ENCODE measurements around the gene SMTNL2.

DNA sequence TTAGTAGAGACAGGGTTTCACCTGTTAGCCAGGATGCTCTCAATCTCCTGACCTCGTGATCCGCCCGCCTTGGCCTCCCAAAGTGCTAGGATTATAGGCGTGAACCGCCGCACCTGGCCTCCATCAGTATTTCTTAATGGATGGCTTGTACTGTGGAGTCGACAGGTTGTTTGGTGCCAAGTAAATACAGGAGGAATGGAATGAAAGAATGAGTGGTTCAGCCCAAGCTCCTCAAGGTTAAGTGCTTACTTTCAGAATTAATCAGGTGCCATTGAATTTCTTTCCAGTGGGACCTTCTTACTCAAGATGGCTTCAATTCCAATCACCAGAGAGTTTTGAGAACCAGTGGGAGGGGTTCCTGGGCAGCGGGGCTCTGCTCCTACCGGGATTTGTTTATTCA lies 32.1 kb downstream of the SMTNL2 start:
- TF ChIP-seq, protein P1, sequence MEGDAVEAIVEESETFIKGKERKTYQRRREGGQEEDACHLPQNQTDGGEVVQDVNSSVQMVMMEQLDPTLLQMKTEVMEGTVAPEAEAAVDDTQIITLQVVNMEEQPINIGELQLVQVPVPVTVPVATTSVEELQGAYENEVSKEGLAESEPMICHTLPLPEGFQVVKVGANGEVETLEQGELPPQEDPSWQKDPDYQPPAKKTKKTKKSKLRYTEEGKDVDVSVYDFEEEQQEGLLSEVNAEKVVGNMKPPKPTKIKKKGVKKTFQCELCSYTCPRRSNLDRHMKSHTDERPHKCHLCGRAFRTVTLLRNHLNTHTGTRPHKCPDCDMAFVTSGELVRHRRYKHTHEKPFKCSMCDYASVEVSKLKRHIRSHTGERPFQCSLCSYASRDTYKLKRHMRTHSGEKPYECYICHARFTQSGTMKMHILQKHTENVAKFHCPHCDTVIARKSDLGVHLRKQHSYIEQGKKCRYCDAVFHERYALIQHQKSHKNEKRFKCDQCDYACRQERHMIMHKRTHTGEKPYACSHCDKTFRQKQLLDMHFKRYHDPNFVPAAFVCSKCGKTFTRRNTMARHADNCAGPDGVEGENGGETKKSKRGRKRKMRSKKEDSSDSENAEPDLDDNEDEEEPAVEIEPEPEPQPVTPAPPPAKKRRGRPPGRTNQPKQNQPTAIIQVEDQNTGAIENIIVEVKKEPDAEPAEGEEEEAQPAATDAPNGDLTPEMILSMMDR (conservative IDR thresholded peaks at IDR 0.05; ENCODE audit: low read depth, low read length): no peak
- no peak for TF ChIP-seq EZH2 (IDR thresholded peaks at IDR 0.05; ENCODE audit: borderline replicate concordance, low read depth, low read length, poor library complexity, severe bottlenecking)
